NCI-H146 treated with DMSO at 0.1 percent for 48 hours (cell line): ENCODE data around the gene KCTD17.
A peak's percentile ranks its signal among the peaks of the same experiment; 100 is the strongest.

Experiments used
- DNase-seq: peaks from one replicate; lab custom pipeline; 2025; ENCODE audit not compliant: unreplicated experiment; lab: John Stamatoyannopoulos, UW

KCTD17 gene

GRCh38 chr22:37043209-37043827 lies 8.2 kb upstream of the KCTD17 start:
- no peak for DNase-seq

GRCh38 chr22:37043828-37044538 lies 7.6 kb upstream of the KCTD17 start:
- peak; percentile 5 for DNase-seq

GRCh38 chr22:37044634-37045625 lies 6.6 kb upstream of the KCTD17 start:
- DNase-seq: no peak

GRCh38 chr22:37045958-37046357 lies 5.6 kb upstream of the KCTD17 start:
- no peak for DNase-seq

- DNase-seq: no peak
These were observed 5.0 kb upstream of the KCTD17 start for GRCh38 chr22:37046589-37046988.

- DNase-seq: no peak
These were observed 4.5 kb upstream of the KCTD17 start for GRCh38 chr22:37047006-37047405.

- DNase-seq: no peak
These were observed 3.4 kb upstream of the KCTD17 start for GRCh38 chr22:37048133-37048532.

GRCh38 chr22:37049224-37049623 lies 2.3 kb upstream of the KCTD17 start:
- DNase-seq: no peak

- no peak for DNase-seq
These were observed 629 bp upstream of the KCTD17 start for GRCh38 chr22:37050913-37051312.

- no peak for DNase-seq
These were observed 1.1 kb downstream of the KCTD17 start for GRCh38 chr22:37052386-37053309.

- no peak for DNase-seq
These were observed 1.9 kb downstream of the KCTD17 start for GRCh38 chr22:37053310-37054055.

GRCh38 chr22:37054056-37054395 lies 2.5 kb downstream of the KCTD17 start:
- DNase-seq: no peak

GRCh38 chr22:37054600-37055365 lies 3.2 kb downstream of the KCTD17 start:
- no peak for DNase-seq

- no peak for DNase-seq
These were observed 4.7 kb downstream of the KCTD17 start for GRCh38 chr22:37056246-37056645.

GRCh38 chr22:37057226-37057625 lies 5.7 kb downstream of the KCTD17 start:
- no peak for DNase-seq

- DNase-seq: no peak
These were observed 6.4 kb downstream of the KCTD17 start for GRCh38 chr22:37057796-37058510.

- DNase-seq: no peak
These were observed 7.6 kb downstream of the KCTD17 start for GRCh38 chr22:37058917-37059701.
